Measurements from ENCODE around the gene MYLK. TPM values are rescaled to one million over a fixed set of nuclear protein-coding genes. Genes with fewer than 3 reads are reported as not detected.

MYLK gene
- total and polyA plus RNA-seq, 10 of the 15 experiments (the other 5 are each of a cell fraction or from before 2014, with no cell fraction given) = 0.04 to 1.6 (median 0.42) TPM; not detected in 1

DNA sequence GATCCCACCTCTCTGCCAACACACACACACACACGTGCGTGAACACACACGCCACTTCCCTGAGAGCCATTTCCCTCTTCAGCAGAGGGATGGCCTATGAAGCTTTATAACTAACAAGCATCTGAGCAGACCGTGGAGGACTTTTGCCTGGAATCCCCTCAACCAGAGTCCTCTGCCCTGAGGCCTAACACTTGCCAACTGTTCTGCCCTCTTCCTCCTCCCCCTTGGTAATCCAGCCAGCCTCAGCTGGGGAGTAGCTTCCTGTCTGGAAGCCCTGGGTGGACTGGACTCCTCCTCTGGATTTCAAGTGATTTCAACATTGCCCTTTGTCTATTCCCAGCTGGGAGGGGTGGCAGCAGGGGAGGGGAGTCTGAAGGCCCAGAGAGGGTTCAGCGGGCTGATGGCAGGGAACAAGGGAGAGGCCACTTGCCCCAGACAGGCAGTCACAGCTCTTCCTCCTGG, 230.9 kb downstream of the MYLK start:
- ChIA-PET SMC1A (ENCODE audit: uncharacterized antibody, unreplicated experiment) (interaction anchor here (1.5 to 4.2 kb wide), 2 partner anchors 12 to 71 kb away, joined by 3 to 18 read pairs; no protein-coding TSS in a partner anchor), CTCF (interaction anchor here (1.2 to 4.5 kb wide), 11 partner anchors 10 to 342 kb away, joined by 3 to 39 read pairs (median 9); no protein-coding TSS in a partner anchor), POLR2A (no interaction called here), RAD21 (ENCODE audit: unreplicated experiment) (interaction anchor here (2.7 kb wide), 1 partner anchor 70 kb away, joined by 18 read pairs; no protein-coding TSS in a partner anchor)
- Histone ChIP-seq H3K27ac (ENCODE audit: control insufficient read depth, insufficient read depth) (no peak overlapping the region), H3K9ac (ENCODE audit: control insufficient read depth, insufficient read depth, low read length) (no peak overlapping the region), H3K4me1 (ENCODE audit: control insufficient read depth, insufficient read depth, low read length) (no peaks in the 10 kb centered on the region), H3K27me3 (replicated peaks in 1 of 2; ENCODE audit: control insufficient read depth in 2 of 2, insufficient read depth in 2 of 2, low read length in 1 of 2) (no peaks in the 10 kb centered on the region; a peak in 2 of 4 replicates), H3K4me3 (no peak overlapping the region), H3K9me3 (replicated peaks; ENCODE audit: control insufficient read depth, insufficient read depth, low read length) (peaks cover 3% of the 10 kb centered on the region; the same call in 2 of the 3 replicates), H3K79me2 (ENCODE audit: control insufficient read depth, insufficient read depth, low read length) (no peaks in the 10 kb centered on the region), H2AFZ (ENCODE audit: control insufficient read depth, low read depth, low read length) (no peak overlapping the region), H3K4me2 (ENCODE audit: control insufficient read depth, insufficient read depth) (no peak overlapping the region), H4K20me1 (ENCODE audit: control insufficient read depth, insufficient read depth) (no peaks in the 10 kb centered on the region), H3K36me3 (ENCODE audit: control insufficient read depth in 2 of 2, insufficient read depth in 2 of 2, low read length in 1 of 2) (no peaks in the 10 kb centered on the region)
- BruUV-seq (replicated peaks) = no TSS peak
- WGBS (ENCODE audit: insufficient coverage, insufficient replicate concordance, low lambda C conversion rate, missing lambda C conversion rate) = 15% methylated on average over 4 of the region's 5 CpGs
- no peak for DNase-seq (ENCODE audit: low read depth, low spot score)
- FAIRE-seq = no peak
- intact Hi-C loops (cut with micrococcal nuclease; ENCODE audit: unreplicated experiment) (loop anchor here (5.0 kb wide), 1 partner anchor 424 kb away; no protein-coding TSS in a partner anchor), in situ Hi-C loops (cut with MboI) (no loop called here)
- ATAC-seq = no peak
- TF ChIP-seq STAT1 (conservative IDR thresholded peaks at IDR 0.05) = no peak
- TF ChIP-seq MYC (IDR thresholded peaks at IDR 0.05; ENCODE audit: insufficient read depth, insufficient read length, insufficient replicate concordance, low read length, severe bottlenecking) = no peak
- TF ChIP-seq, protein P1, sequence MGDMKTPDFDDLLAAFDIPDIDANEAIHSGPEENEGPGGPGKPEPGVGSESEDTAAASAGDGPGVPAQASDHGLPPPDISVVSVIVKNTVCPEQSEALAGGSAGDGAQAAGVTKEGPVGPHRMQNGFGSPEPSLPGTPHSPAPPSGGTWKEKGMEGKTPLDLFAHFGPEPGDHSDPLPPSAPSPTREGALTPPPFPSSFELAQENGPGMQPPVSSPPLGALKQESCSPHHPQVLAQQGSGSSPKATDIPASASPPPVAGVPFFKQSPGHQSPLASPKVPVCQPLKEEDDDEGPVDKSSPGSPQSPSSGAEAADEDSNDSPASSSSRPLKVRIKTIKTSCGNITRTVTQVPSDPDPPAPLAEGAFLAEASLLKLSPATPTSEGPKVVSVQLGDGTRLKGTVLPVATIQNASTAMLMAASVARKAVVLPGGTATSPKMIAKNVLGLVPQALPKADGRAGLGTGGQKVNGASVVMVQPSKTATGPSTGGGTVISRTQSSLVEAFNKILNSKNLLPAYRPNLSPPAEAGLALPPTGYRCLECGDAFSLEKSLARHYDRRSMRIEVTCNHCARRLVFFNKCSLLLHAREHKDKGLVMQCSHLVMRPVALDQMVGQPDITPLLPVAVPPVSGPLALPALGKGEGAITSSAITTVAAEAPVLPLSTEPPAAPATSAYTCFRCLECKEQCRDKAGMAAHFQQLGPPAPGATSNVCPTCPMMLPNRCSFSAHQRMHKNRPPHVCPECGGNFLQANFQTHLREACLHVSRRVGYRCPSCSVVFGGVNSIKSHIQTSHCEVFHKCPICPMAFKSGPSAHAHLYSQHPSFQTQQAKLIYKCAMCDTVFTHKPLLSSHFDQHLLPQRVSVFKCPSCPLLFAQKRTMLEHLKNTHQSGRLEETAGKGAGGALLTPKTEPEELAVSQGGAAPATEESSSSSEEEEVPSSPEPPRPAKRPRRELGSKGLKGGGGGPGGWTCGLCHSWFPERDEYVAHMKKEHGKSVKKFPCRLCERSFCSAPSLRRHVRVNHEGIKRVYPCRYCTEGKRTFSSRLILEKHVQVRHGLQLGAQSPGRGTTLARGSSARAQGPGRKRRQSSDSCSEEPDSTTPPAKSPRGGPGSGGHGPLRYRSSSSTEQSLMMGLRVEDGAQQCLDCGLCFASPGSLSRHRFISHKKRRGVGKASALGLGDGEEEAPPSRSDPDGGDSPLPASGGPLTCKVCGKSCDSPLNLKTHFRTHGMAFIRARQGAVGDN (IDR thresholded peaks at IDR 0.05) = no peak
- TF ChIP-seq, protein P2, sequence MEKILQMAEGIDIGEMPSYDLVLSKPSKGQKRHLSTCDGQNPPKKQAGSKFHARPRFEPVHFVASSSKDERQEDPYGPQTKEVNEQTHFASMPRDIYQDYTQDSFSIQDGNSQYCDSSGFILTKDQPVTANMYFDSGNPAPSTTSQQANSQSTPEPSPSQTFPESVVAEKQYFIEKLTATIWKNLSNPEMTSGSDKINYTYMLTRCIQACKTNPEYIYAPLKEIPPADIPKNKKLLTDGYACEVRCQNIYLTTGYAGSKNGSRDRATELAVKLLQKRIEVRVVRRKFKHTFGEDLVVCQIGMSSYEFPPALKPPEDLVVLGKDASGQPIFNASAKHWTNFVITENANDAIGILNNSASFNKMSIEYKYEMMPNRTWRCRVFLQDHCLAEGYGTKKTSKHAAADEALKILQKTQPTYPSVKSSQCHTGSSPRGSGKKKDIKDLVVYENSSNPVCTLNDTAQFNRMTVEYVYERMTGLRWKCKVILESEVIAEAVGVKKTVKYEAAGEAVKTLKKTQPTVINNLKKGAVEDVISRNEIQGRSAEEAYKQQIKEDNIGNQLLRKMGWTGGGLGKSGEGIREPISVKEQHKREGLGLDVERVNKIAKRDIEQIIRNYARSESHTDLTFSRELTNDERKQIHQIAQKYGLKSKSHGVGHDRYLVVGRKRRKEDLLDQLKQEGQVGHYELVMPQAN (conservative IDR thresholded peaks at IDR 0.05) = no peak
- TF ChIP-seq ZBED1 (IDR thresholded peaks at IDR 0.05; ENCODE audit: borderline replicate concordance) = no peak
- TF ChIP-seq, protein P3, sequence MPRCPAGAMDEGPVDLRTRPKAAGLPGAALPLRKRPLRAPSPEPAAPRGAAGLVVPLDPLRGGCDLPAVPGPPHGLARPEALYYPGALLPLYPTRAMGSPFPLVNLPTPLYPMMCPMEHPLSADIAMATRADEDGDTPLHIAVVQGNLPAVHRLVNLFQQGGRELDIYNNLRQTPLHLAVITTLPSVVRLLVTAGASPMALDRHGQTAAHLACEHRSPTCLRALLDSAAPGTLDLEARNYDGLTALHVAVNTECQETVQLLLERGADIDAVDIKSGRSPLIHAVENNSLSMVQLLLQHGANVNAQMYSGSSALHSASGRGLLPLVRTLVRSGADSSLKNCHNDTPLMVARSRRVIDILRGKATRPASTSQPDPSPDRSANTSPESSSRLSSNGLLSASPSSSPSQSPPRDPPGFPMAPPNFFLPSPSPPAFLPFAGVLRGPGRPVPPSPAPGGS (IDR thresholded peaks at IDR 0.05; ENCODE audit: borderline replicate concordance, insufficient read depth, low read depth, low read length, poor library complexity, severe bottlenecking) = no peak
- TF ChIP-seq TAF1 (IDR thresholded peaks at IDR 0.05; ENCODE audit: borderline replicate concordance, low read depth, low read length) = no peak
- TF ChIP-seq, protein P4, sequence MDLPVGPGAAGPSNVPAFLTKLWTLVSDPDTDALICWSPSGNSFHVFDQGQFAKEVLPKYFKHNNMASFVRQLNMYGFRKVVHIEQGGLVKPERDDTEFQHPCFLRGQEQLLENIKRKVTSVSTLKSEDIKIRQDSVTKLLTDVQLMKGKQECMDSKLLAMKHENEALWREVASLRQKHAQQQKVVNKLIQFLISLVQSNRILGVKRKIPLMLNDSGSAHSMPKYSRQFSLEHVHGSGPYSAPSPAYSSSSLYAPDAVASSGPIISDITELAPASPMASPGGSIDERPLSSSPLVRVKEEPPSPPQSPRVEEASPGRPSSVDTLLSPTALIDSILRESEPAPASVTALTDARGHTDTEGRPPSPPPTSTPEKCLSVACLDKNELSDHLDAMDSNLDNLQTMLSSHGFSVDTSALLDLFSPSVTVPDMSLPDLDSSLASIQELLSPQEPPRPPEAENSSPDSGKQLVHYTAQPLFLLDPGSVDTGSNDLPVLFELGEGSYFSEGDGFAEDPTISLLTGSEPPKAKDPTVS (IDR thresholded peaks at IDR 0.05; ENCODE audit: low read depth, low read length) = no peak
- TF ChIP-seq, protein P5, sequence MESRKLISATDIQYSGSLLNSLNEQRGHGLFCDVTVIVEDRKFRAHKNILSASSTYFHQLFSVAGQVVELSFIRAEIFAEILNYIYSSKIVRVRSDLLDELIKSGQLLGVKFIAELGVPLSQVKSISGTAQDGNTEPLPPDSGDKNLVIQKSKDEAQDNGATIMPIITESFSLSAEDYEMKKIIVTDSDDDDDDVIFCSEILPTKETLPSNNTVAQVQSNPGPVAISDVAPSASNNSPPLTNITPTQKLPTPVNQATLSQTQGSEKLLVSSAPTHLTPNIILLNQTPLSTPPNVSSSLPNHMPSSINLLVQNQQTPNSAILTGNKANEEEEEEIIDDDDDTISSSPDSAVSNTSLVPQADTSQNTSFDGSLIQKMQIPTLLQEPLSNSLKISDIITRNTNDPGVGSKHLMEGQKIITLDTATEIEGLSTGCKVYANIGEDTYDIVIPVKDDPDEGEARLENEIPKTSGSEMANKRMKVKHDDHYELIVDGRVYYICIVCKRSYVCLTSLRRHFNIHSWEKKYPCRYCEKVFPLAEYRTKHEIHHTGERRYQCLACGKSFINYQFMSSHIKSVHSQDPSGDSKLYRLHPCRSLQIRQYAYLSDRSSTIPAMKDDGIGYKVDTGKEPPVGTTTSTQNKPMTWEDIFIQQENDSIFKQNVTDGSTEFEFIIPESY (IDR thresholded peaks at IDR 0.05) = no peak
- TF ChIP-seq ZNF274 (IDR thresholded peaks at IDR 0.05; ENCODE audit: insufficient read depth, insufficient read length) = no peak
